ENCODE data around the gene CALHM4.

CALHM4 gene

DNA sequence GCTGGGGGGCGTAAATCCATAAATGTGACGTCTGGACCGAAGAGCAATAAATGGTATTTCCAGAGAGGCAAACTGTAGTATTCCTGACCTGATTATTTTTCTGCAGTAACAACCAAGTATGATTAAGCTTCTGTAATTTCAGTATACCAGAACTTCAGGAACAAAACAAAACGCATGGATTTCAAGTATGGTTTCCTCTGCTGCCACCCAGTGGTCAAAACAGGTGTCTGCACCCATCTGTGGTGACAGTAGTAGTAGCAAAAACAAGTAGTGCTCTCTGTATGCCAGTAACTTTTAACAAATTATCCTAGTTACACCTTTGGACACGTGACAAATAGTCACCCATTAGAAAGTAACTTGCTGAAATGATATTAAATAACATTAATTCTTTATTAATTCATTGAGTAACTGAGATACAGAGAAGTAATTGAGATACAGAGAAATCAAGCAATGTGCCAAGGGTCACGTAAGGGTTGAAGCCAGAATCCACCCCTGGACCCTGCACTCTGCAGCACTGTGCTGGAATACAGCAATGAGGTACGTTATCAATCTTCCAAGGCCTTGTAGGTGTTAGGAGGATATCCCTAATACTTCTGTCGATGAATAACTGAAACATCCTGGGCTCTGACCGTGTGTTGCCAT is 7.9 kb downstream of the CALHM4 start:
- Mint-ChIP-seq H3K9me3 (no peaks in the 10 kb centered on the region), H3K4me1 (peaks cover 6% of the 10 kb centered on the region), H3K4me3 (no peak overlapping the region), H3K27me3 (peaks cover 17% of the 10 kb centered on the region), H3K27ac (no peak overlapping the region), H3K36me3 (no peaks in the 10 kb centered on the region)
- no peak for ATAC-seq

DNA sequence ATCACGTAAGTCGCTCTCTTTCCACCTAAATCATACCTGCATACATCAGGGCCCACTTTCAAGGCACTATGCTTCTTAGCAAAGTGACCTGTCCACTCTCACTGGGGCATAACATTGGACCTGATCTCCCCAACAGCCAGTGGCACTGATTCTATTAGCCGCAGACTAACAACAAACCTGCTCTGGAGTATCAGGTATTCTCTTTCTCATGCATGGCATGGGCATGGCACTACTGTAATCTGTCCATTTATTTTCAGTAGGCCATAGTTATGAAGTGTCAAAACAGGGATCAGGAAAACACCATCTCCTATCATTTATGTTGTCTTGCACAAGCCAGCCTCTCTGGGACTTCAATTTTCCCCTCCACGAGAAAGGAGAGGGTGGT is 8.5 kb downstream of the CALHM4 start:
- H3K4me3 Mint-ChIP-seq: no peak overlapping the region
- no peak for ATAC-seq
- H3K4me1 Mint-ChIP-seq: peaks cover 6% of the 10 kb centered on the region
- H3K36me3 Mint-ChIP-seq: no peaks in the 10 kb centered on the region
- no peak overlapping the region for H3K27ac Mint-ChIP-seq
- peaks cover 17% of the 10 kb centered on the region for H3K27me3 Mint-ChIP-seq
- no peaks in the 10 kb centered on the region for H3K9me3 Mint-ChIP-seq

DNA sequence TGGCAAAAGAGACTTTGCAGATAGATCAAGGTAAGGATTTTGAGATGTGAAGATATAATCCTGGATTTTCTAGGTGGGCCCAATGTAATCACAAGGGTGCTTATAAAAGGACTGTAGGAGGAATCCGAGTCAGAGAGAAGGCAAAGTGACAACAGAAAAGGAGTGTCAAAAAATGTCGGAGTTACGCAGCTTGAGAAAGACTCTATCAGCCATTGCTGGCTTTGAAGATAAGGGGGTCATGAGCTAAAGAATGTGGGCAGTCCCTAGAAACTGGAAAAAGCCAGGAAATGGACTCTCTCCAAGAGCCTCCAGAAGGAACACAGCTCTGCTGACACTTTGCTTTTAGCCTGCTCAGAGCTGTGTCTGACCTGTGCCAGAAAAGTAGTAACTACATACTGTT is 9.1 kb downstream of the CALHM4 start:
- Mint-ChIP-seq H3K36me3 (no peaks in the 10 kb centered on the region), H3K27me3 (peaks cover 17% of the 10 kb centered on the region), H3K27ac (no peak overlapping the region), H3K4me1 (peaks cover 6% of the 10 kb centered on the region), H3K4me3 (no peak overlapping the region), H3K9me3 (no peaks in the 10 kb centered on the region)
- ATAC-seq: no peak

DNA sequence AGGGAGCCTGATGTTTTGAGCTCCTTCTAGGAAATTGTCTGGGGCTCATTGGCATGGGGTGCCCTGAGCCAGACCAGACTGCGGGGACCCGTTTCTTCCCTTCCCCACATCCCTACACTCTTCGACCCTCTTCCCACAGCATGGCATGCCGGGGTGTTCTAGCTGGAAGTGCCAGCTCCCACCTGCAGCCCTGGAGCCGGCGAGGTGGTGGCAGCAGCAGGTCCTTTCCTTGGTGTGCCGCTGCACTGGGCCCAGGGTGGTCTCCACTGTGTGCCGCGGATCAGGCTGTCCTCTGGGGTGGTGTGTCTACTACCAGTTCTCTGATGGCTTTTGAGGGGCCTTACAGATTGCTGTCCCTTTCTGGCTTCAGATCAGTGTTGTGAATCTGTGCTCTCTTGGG is 10.3 kb downstream of the CALHM4 start:
- H3K4me3 Mint-ChIP-seq: no peak overlapping the region

DNA sequence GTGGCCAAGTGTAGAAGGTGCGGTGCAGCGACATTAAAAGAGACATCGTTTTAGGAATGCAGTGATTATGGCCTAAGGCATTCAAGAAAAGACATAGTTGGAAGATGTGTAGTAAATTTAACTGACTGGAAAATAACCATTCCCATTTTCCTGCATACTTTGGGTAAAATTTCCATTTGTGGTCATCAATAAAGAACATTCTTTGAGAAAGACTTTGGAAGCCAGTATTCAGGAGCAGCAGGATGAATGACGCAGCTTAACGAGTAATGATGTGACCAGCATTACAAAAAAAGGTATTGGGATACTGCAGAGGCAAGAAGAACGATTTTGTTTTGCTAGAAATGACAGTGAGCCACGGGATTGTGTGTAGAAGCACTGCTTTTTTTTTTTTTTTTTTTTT is 10.8 kb downstream of the CALHM4 start:
- ATAC-seq: no peak
- no peak overlapping the region for H3K4me3 Mint-ChIP-seq
- H3K4me1 Mint-ChIP-seq: peaks cover 12% of the 10 kb centered on the region
- no peak overlapping the region for H3K27ac Mint-ChIP-seq
- H3K27me3 Mint-ChIP-seq: peaks cover 17% of the 10 kb centered on the region
- H3K36me3 Mint-ChIP-seq: no peaks in the 10 kb centered on the region
- no peaks in the 10 kb centered on the region for H3K9me3 Mint-ChIP-seq

More for the DNA sequence above, 10.3 kb downstream of the CALHM4 start:
- no peaks in the 10 kb centered on the region for H3K9me3 Mint-ChIP-seq
- H3K27me3 Mint-ChIP-seq: peaks cover 17% of the 10 kb centered on the region
- peaks cover 8% of the 10 kb centered on the region for H3K4me1 Mint-ChIP-seq
- H3K36me3 Mint-ChIP-seq: no peaks in the 10 kb centered on the region
- no peak overlapping the region for H3K27ac Mint-ChIP-seq
- ATAC-seq: no peak

DNA sequence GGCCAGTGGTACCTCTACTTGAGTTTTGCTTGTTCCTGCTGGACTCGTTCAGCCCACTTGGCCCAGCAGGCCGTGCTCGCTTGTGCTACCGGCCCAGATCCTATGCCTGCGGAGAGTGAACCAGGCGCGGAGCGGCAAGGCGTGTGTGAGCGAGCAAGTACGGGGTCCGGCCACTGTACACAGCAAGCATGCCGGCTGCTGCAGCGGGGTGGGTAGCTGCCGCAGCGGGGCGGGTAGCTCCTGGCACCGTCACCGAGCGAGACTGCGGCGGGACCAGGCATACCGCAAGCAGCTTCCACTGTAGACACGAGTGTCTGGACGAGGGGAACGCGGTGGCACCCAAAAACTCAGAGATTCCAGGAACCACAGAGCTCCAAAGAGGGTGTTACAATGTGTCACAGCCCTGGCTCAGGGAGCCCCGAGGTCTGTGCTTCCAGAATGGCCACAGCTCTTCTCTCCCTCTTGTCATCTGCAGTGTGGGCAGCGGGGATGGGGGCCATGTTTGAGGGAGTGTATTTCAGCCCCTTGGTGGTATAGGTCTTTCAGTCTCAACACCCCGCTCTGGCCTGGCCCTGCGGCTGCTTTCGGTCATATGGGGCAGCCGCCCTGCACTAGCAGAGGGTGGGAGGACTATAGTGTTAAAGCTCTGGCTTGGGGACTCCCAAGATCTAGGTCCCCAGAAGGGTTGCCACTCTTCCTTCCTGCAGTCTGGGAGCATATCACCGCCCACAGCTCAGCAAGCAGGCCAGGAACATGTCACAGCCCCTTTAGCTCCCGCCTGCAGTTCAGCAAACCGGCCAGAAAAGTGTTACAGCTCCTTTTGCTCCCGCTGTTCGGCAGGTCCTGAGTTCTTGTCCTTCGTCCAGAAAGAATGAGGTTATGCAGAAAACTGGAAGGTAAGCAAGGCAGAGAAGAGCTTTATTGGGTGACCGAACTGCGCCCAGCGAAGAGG is 11.6 kb downstream of the CALHM4 start:
- H3K27ac Mint-ChIP-seq: no peak overlapping the region
- peak overlapping the region; percentile 38 for H3K4me3 Mint-ChIP-seq
- H3K9me3 Mint-ChIP-seq: no peaks in the 10 kb centered on the region
- H3K27me3 Mint-ChIP-seq: peaks cover 17% of the 10 kb centered on the region
- H3K36me3 Mint-ChIP-seq: no peaks in the 10 kb centered on the region
- H3K4me1 Mint-ChIP-seq: peaks cover 21% of the 10 kb centered on the region
- ATAC-seq: peak; percentile 41

DNA sequence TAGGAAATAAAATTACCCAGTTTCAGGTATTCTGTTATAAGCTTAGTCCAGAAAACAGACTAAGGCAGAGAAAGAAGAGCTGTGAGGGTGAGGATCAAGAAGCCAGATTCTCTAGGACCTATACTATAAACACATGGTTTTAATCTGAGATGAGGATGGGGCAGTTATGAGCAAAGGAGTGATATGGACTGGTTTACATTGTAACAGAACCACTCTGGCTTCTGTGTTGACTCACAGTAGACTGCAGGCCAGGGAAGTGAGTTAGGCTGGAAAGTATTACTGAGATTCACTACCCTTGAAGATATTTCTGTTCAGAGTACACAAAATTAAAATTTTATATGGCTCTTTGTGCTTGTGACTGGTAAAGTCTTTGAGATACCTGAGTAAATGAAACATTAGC is 14.6 kb downstream of the CALHM4 start:
- Mint-ChIP-seq H3K4me1 (peaks cover 41% of the 10 kb centered on the region), H3K27ac (no peak overlapping the region), H3K36me3 (no peaks in the 10 kb centered on the region), H3K9me3 (no peaks in the 10 kb centered on the region), H3K4me3 (no peak overlapping the region), H3K27me3 (peaks cover 17% of the 10 kb centered on the region)
- no peak for ATAC-seq

DNA sequence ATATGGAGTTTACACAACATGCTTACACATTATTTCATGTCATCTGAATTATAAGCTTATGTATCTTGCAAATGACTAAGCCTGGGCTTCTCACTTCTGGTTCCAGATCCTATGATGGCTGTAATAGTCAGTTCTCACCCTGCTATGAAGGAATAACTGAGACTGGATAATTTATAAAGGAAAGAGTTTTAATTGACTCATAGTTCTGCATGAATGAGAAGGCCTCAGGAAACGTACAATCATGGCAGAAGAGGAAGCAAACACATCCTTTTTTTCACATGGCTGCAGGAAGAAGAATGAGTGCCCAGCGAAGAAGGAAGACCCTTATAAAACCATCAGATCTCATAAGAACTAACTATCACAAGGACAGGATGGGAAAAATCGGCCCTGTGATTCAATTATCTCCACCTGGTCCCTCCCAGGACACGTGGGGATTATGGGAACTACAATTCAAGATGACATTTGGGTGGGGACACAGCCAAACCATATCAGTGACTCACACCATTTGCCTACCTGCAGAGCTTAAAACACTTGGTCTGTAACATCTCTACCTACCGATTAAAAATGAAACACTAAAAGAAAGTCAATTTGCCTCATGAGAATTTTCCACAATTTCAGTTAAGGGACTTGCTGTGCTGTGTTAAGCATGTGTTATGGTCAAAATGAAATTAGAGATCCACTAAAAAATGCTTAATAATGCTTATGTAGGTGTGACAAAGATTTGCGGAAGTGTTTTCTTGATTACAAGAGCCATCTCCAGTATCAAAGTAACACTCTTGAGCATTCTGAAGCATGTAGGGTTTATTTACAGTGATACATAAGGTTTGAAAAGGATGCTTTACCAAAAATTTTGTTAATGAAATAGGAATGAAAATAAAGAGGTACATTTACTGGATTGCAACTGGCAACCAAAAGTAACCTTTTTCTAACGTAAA is 15.5 kb downstream of the CALHM4 start:
- H3K9me3 Mint-ChIP-seq: no peaks in the 10 kb centered on the region
- H3K36me3 Mint-ChIP-seq: peaks cover 2% of the 10 kb centered on the region
- H3K27me3 Mint-ChIP-seq: peaks cover 10% of the 10 kb centered on the region
- no peak overlapping the region for H3K27ac Mint-ChIP-seq
- H3K4me3 Mint-ChIP-seq: no peak overlapping the region
- peaks cover 48% of the 10 kb centered on the region for H3K4me1 Mint-ChIP-seq
- no peak for ATAC-seq

DNA sequence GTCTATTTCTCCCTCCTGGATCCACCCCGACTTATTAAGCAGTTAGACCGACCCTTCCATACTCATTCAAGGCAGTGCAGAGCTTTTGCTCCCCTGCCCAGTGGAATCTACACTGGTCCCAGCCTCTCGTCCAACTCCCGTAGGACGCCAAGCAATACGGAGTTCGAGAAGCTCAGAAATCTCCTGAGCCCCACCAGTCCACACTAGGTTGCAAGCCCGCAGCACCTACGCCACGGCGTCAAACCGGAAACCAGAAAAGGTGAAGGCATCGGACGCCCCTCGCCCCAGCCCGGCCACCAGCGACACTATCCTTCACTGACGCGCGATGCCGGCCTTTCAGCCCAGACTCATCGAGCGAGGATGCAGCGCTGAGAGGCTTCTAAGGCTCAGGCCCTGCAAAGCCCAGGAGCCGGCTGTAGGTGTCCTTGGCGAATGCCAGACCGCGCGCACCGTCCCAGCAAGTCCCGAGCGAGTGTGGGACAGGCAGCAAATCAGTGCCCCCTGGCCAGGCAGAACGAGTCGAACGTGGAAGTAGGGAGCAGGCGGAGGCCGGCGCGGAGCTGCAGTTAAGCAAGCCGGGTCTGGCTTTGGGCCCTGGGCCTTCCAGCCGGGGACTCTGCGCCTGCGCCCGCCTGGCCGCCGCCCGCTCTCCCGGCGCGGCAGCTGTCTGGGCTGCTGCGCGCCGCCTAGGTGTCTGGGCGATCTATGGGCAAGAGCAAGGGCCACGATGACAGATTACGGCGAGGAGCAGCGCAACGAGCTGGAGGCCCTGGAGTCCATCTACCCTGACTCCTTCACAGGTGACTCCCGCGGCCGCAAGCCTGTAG is 17.5 kb downstream of the CALHM4 start, which contains the start of gene RWDD1:
Gene RWDD1, plus strand, starts transcription at position 649 of the 827 bp plus-strand sequence. Its CDS starts 79 bp downstream, at position 728.
- peaks cover 51% of the 10 kb centered on the region for H3K4me1 Mint-ChIP-seq
- peaks cover 22% of the 10 kb centered on the region for H3K36me3 Mint-ChIP-seq
- H3K4me3 Mint-ChIP-seq: peak within 1 kb of the TSS; percentile 94
- ATAC-seq: peak; percentile 99
- no peaks in the 10 kb centered on the region for H3K27me3 Mint-ChIP-seq
- H3K27ac Mint-ChIP-seq: peak within 1 kb of the TSS; percentile 97
- H3K9me3 Mint-ChIP-seq: no peaks in the 10 kb centered on the region

DNA sequence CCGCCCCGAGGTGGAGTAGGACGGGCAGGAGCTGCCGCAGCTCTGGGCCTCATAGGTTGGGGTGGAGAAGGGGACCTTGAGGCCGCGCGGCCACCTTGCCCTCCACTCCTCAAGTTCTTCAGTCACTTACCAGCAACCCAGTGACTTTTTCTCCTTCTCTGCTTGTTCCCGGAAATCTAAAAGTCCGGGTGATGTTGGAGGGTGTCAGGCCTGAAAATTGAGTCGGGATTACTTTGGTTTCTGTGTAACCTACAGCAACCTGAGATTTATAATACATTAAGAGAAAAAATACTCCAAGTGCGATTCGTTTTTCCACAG is 18.1 kb downstream of the CALHM4 start:
- ATAC-seq: no peak
- peak overlapping the region; percentile 97 for H3K27ac Mint-ChIP-seq
- no peaks in the 10 kb centered on the region for H3K27me3 Mint-ChIP-seq
- H3K36me3 Mint-ChIP-seq: peaks cover 28% of the 10 kb centered on the region
- peak overlapping the region; percentile 94 for H3K4me3 Mint-ChIP-seq
- peaks cover 56% of the 10 kb centered on the region for H3K4me1 Mint-ChIP-seq
- no peaks in the 10 kb centered on the region for H3K9me3 Mint-ChIP-seq

DNA sequence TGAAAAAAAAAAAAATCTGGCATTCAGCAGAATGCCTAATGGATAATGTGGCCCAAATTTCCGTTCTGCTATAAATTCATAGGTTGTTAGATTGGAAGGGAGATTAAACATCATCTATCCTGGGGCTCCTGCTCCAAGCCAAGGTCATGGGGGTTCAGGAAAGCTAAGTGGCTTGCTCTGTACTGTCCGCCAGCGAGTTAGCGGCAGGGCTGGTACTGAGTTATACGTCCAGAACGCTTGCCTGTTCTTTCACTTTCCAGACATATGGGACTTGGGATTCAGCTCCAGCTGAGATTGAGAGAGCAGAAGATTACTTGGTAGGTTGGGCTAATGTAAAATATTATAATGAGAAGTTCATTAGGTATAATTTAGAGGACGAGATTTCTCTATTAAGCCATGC is 18.6 kb downstream of the CALHM4 start:
- no peaks in the 10 kb centered on the region for H3K27me3 Mint-ChIP-seq
- H3K4me3 Mint-ChIP-seq: peak overlapping the region; percentile 94
- H3K27ac Mint-ChIP-seq: peak overlapping the region; percentile 97
- peaks cover 58% of the 10 kb centered on the region for H3K4me1 Mint-ChIP-seq
- no peaks in the 10 kb centered on the region for H3K9me3 Mint-ChIP-seq
- H3K36me3 Mint-ChIP-seq: peaks cover 31% of the 10 kb centered on the region
- no peak for ATAC-seq

DNA sequence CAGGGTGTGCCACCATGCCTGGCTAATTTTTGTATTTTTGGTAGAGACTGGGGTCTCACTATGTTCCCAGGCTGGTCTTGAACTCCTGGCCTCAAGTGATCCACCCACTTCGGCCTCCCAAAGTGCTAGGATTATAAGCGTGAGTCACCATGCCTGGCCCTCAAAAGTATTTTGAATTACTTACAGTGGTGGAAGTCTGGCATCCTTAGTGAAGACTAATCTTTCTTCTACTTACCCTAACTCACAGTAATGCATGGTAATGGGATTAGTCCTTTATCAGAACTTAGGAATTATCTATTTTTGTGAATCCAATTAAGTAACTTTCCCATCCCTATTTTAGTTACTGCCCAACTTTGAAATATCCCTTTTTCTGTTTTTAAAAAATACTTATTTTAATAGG is 21.7 kb downstream of the CALHM4 start:
- Mint-ChIP-seq H3K27ac (no peak overlapping the region), H3K9me3 (no peaks in the 10 kb centered on the region), H3K4me1 (peaks cover 51% of the 10 kb centered on the region), H3K27me3 (no peaks in the 10 kb centered on the region), H3K4me3 (no peak overlapping the region), H3K36me3 (peaks cover 39% of the 10 kb centered on the region)
- ATAC-seq: no peak

DNA sequence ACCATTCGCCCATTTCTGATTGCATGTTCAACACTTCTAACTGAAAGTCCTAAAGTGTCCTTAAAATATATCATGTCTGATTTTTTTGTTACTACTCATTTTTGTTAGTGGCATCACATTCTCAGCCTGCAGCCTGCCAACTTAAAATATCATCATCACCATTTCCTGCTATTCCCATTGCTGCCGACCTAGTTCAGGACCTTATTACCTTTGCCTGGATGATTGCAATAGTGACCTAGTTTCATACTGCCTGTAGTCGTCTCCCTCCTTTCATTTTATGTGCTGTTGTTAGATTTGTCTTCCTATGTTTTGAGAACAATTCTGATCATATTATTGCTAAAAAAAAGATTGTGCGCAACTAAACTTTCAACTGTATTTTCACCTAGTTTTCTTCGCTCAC is 23.9 kb downstream of the CALHM4 start:
- no peak overlapping the region for H3K4me3 Mint-ChIP-seq
- H3K36me3 Mint-ChIP-seq: peaks cover 42% of the 10 kb centered on the region
- peaks cover 39% of the 10 kb centered on the region for H3K4me1 Mint-ChIP-seq
- no peaks in the 10 kb centered on the region for H3K27me3 Mint-ChIP-seq
- no peak for ATAC-seq
- H3K27ac Mint-ChIP-seq: no peak overlapping the region
- no peaks in the 10 kb centered on the region for H3K9me3 Mint-ChIP-seq

DNA sequence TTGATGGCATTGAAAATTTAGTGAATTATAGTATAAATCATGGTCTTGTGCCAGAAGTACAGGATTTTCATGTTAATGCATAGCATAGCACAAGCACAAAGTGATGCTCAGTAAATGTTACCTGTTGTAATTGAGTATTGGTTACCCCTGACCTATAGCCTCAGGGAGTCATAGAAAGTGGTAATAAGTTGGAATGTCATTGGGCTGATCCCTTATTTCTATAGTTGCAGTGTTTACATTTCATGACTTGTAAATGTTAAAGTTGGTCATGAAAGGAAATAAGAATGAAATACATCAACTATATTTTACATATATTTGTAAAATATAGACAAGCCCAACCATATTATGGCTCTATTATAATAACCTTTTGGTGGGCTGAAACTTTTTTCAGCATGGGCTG is 24.8 kb downstream of the CALHM4 start:
- no peak for ATAC-seq
- H3K27ac Mint-ChIP-seq: no peak overlapping the region
- H3K36me3 Mint-ChIP-seq: peaks cover 50% of the 10 kb centered on the region
- no peaks in the 10 kb centered on the region for H3K27me3 Mint-ChIP-seq
- no peaks in the 10 kb centered on the region for H3K9me3 Mint-ChIP-seq
- H3K4me3 Mint-ChIP-seq: no peak overlapping the region
- peaks cover 34% of the 10 kb centered on the region for H3K4me1 Mint-ChIP-seq
